ENCODE data around the gene SRPK2. TPM values are rescaled to one million over a fixed set of nuclear protein-coding genes. Genes with fewer than 3 reads are reported as not detected.

SRPK2 gene
- total RNA-seq, 1 donor from 2014 or later = 47.1 TPM

- Histone ChIP-seq H3K27ac (no peak overlapping the region), H3K4me1 (no peaks in the 10 kb centered on the region), H3K4me3 (no peak overlapping the region), H3K9me3 (no peaks in the 10 kb centered on the region), H3K27me3 (no peaks in the 10 kb centered on the region), H3K36me3 (peaks cover 0 to 14% of the 10 kb centered on the region in 2 donors)
- no peak for DNase-seq (ENCODE audit: extremely low spot score in 2 of 2)
- TF ChIP-seq, protein P1, sequence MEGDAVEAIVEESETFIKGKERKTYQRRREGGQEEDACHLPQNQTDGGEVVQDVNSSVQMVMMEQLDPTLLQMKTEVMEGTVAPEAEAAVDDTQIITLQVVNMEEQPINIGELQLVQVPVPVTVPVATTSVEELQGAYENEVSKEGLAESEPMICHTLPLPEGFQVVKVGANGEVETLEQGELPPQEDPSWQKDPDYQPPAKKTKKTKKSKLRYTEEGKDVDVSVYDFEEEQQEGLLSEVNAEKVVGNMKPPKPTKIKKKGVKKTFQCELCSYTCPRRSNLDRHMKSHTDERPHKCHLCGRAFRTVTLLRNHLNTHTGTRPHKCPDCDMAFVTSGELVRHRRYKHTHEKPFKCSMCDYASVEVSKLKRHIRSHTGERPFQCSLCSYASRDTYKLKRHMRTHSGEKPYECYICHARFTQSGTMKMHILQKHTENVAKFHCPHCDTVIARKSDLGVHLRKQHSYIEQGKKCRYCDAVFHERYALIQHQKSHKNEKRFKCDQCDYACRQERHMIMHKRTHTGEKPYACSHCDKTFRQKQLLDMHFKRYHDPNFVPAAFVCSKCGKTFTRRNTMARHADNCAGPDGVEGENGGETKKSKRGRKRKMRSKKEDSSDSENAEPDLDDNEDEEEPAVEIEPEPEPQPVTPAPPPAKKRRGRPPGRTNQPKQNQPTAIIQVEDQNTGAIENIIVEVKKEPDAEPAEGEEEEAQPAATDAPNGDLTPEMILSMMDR (IDR thresholded peaks at IDR 0.05) = no peak
- no peak for TF ChIP-seq POLR2A (IDR thresholded peaks at IDR 0.05)
- TF ChIP-seq POLR2AphosphoS5 (IDR thresholded peaks at IDR 0.05; ENCODE audit: insufficient read depth in 1 of 2, low read depth in 1 of 2) = no peak
- intact Hi-C loops (cut with DNase I) = no loop called here
Observed at GRCh38 chr7:105130048-105130447, 258.7 kb downstream of the SRPK2 start.

DNA sequence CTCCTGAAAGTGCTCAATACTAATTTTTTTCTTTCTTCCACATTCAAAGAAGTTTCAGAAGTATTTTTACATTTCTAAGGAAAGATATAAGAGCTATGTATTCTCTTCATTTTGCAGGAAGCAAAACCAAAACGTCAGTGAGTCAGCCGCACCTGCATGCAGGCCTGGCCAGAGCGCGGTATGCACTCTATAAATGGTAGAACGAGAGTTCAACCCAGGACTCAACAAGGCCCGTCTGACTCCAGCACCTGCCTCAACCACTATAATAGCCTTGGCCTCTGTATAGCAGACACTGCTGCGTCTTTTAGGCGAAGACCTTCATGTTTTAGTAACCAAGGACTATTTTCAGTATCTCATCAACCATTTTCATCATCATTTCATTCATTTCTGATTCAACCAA, 261.5 kb downstream of the SRPK2 start:
- no peaks in the 10 kb centered on the region for H3K4me1 ChIP-seq
- DNase-seq (ENCODE audit: extremely low spot score in 2 of 2) = no peak
- H3K27me3 ChIP-seq = no peaks in the 10 kb centered on the region
- intact Hi-C loops (cut with DNase I) = no loop called here
- no peaks in the 10 kb centered on the region for H3K9me3 ChIP-seq
- TF ChIP-seq, protein P1 (IDR thresholded peaks at IDR 0.05) = no peak
- no peak for TF ChIP-seq POLR2AphosphoS5 (IDR thresholded peaks at IDR 0.05; ENCODE audit: insufficient read depth in 1 of 2, low read depth in 1 of 2)
- no peak for TF ChIP-seq POLR2A (IDR thresholded peaks at IDR 0.05)
- no peak overlapping the region for H3K27ac ChIP-seq
- H3K36me3 ChIP-seq = peaks cover 0 to 3% of the 10 kb centered on the region in 2 donors
- H3K4me3 ChIP-seq = no peak overlapping the region

- no peaks in the 10 kb centered on the region for H3K9me3 ChIP-seq
- no peak for TF ChIP-seq POLR2AphosphoS5 (IDR thresholded peaks at IDR 0.05; ENCODE audit: insufficient read depth in 1 of 2, low read depth in 1 of 2)
- no peak for TF ChIP-seq POLR2A (IDR thresholded peaks at IDR 0.05)
- TF ChIP-seq, protein P1 (IDR thresholded peaks at IDR 0.05) = no peak
- no peak overlapping the region for H3K4me3 ChIP-seq
- H3K27ac ChIP-seq = no peak overlapping the region
- no peaks in the 10 kb centered on the region for H3K36me3 ChIP-seq
- intact Hi-C loops (cut with DNase I) = no loop called here
- no peaks in the 10 kb centered on the region for H3K27me3 ChIP-seq
- no peak for DNase-seq (ENCODE audit: extremely low spot score in 2 of 2)
- no peaks in the 10 kb centered on the region for H3K4me1 ChIP-seq
Observed at GRCh38 chr7:105126436-105126975, 262.2 kb downstream of the SRPK2 start.

DNA sequence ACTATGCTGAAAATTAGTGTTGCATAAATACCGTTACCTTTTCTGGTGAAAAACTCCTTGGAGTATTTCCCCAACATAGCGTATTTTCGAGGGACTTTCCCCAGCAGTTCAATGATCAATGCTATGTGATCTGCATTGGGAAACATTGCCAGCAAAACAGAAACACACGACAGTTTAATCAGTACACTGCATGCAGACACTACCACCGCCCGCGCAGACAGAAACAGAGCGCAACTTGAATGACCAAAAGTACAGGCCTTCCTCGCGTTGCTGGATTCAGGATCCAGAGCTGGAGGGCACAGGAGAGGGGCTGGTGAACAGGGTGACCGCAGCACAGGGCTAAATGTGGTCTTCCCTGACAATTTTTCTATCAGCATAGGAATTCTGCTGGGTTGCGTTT, 263.0 kb downstream of the SRPK2 start:
- H3K9me3 ChIP-seq = no peaks in the 10 kb centered on the region
- intact Hi-C loops (cut with DNase I) = no loop called here
- H3K27ac ChIP-seq = no peak overlapping the region
- no peak overlapping the region for H3K4me3 ChIP-seq
- no peaks in the 10 kb centered on the region for H3K27me3 ChIP-seq
- no peak for DNase-seq (ENCODE audit: extremely low spot score in 2 of 2)
- H3K4me1 ChIP-seq = no peaks in the 10 kb centered on the region
- no peaks in the 10 kb centered on the region for H3K36me3 ChIP-seq
- no peak for TF ChIP-seq POLR2A (IDR thresholded peaks at IDR 0.05)
- TF ChIP-seq, protein P1 (IDR thresholded peaks at IDR 0.05) = no peak
- no peak for TF ChIP-seq POLR2AphosphoS5 (IDR thresholded peaks at IDR 0.05; ENCODE audit: insufficient read depth in 1 of 2, low read depth in 1 of 2)

GRCh38 chr7:105122619-105123018, 266.1 kb downstream of the SRPK2 start:
- no peak for DNase-seq (ENCODE audit: extremely low spot score in 2 of 2)
- intact Hi-C loops (cut with DNase I) = no loop called here
- Histone ChIP-seq H3K27ac (no peak overlapping the region), H3K4me1 (peaks cover 9% of the 10 kb centered on the region), H3K36me3 (peaks cover 0 to 1% of the 10 kb centered on the region in 2 donors), H3K4me3 (no peak overlapping the region), H3K9me3 (no peaks in the 10 kb centered on the region), H3K27me3 (no peaks in the 10 kb centered on the region)
- TF ChIP-seq, protein P1 (IDR thresholded peaks at IDR 0.05) = no peak
- no peak for TF ChIP-seq POLR2AphosphoS5 (IDR thresholded peaks at IDR 0.05; ENCODE audit: insufficient read depth in 1 of 2, low read depth in 1 of 2)
- no peak for TF ChIP-seq POLR2A (IDR thresholded peaks at IDR 0.05)
